HFFc6 (cell line): Measurements from ENCODE around the gene SARS2. TPM values are rescaled to one million over a fixed set of nuclear protein-coding genes. Genes with fewer than 3 reads are reported as not detected.

Source experiments
- DNase-seq: peaks from one replicate; pipeline ENCODE4 v3.0.0-alpha.2; 2018
- H3K27ac Mint-ChIP-seq: 2 replicates; pipeline ENCODE4 v1.8.0; 2020; ENCODE audit warnings: mild to moderate bottlenecking, mixed read lengths
- H3K27me3 Mint-ChIP-seq: 2 replicates; pipeline ENCODE4 v1.8.0; 2021; ENCODE audit warnings: mild to moderate bottlenecking, moderate library complexity, mixed read lengths; ENCODE audit not compliant: insufficient read depth
- H3K36me3 Mint-ChIP-seq: 2 replicates; pipeline ENCODE4 v1.8.0; 2021; ENCODE audit warnings: low read depth, mixed read lengths
- H3K4me1 Mint-ChIP-seq: 2 replicates; pipeline ENCODE4 v1.8.0; 2020; ENCODE audit warnings: low read depth, mixed read lengths
- H3K4me3 Mint-ChIP-seq: 2 replicates; pipeline ENCODE4 v1.8.0; 2020; ENCODE audit warnings: mild to moderate bottlenecking, moderate library complexity, mixed read lengths
- H3K9me3 Mint-ChIP-seq: 2 replicates; pipeline ENCODE4 v1.8.0; 2020; ENCODE audit warnings: mild to moderate bottlenecking, mixed read lengths
- CTCF ChIP-seq: fragments of 200-600 bp; sonication (generic); IDR thresholded peaks from 2 replicates; pipeline ENCODE4 v1.5.0; 2021; ENCODE audit warnings: antibody characterized with exemption, mild to moderate bottlenecking
- total RNA-seq, 6 experiments: library from RNA; stranded (reverse); fragmentation: NEBNext Ultra II Directional; extraction: Animal tissue kit (Norgen Biotek cat#: 25700); gene quantifications; 2 replicates in 1 of 6; 3 replicates in 5 of 6; pipeline ENCODE4 v1.2.3, GENCODE V29; 2021

The SARS2 gene
- total RNA-seq, 6 experiments from 2014 or later, result 18.7 to 25.1 (median 22.7) TPM

GRCh38 chr19:38905620-38906019, 24.9 kb downstream of the SARS2 start:
- H3K27me3 Mint-ChIP-seq, result peaks cover 2% of the 10 kb centered on the region; the same call in 1 of the 2 replicates
- peaks cover 31% of the 10 kb centered on the region for H3K36me3 Mint-ChIP-seq
- peaks cover 14% of the 10 kb centered on the region for H3K9me3 Mint-ChIP-seq
- no peak for DNase-seq
- H3K4me3 Mint-ChIP-seq, result no peak overlapping the region
- no peak for TF ChIP-seq CTCF
- H3K4me1 Mint-ChIP-seq, result peaks cover 8% of the 10 kb centered on the region
- H3K27ac Mint-ChIP-seq, result no peak overlapping the region

GRCh38 chr19:38904581-38905539, 25.7 kb downstream of the SARS2 start:
- Mint-ChIP-seq H3K4me3 (no peak overlapping the region), H3K4me1 (peaks cover 11% of the 10 kb centered on the region), H3K27ac (no peak overlapping the region), H3K36me3 (peaks cover 31% of the 10 kb centered on the region), H3K27me3 (peaks cover 2% of the 10 kb centered on the region; the same call in 1 of the 2 replicates), H3K9me3 (peaks cover 14% of the 10 kb centered on the region)
- TF ChIP-seq CTCF, result no peak
- no peak for DNase-seq

GRCh38 chr19:38901683-38902082, 28.9 kb downstream of the SARS2 start:
- Mint-ChIP-seq H3K4me1 (peaks cover 27% of the 10 kb centered on the region), H3K36me3 (peaks cover 7% of the 10 kb centered on the region), H3K27me3 (peaks cover 6% of the 10 kb centered on the region), H3K27ac (no peak overlapping the region), H3K9me3 (no peaks in the 10 kb centered on the region), H3K4me3 (peak overlapping the region; percentile 93)
- no peak for DNase-seq
- no peak for TF ChIP-seq CTCF

GRCh38 chr19:38900743-38901190, 29.8 kb downstream of the SARS2 start:
- no peak for TF ChIP-seq CTCF
- peaks cover 6% of the 10 kb centered on the region for H3K27me3 Mint-ChIP-seq
- H3K36me3 Mint-ChIP-seq, result peaks cover 7% of the 10 kb centered on the region
- peaks cover 27% of the 10 kb centered on the region for H3K4me1 Mint-ChIP-seq
- H3K9me3 Mint-ChIP-seq, result no peaks in the 10 kb centered on the region
- H3K27ac Mint-ChIP-seq, result peak overlapping the region; percentile 90
- H3K4me3 Mint-ChIP-seq, result peak overlapping the region; percentile 93
- DNase-seq, result no peak

GRCh38 chr19:38900202-38900629, 30.3 kb downstream of the SARS2 start:
- Mint-ChIP-seq H3K36me3 (peaks cover 7% of the 10 kb centered on the region), H3K27me3 (peaks cover 6% of the 10 kb centered on the region), H3K27ac (peak overlapping the region; percentile 90), H3K4me3 (peak overlapping the region; percentile 93), H3K9me3 (no peaks in the 10 kb centered on the region), H3K4me1 (peaks cover 27% of the 10 kb centered on the region)
- no peak for DNase-seq
- no peak for TF ChIP-seq CTCF
